Epidermal melanocyte (primary cell): ENCODE results near the gene SLC9A9.
"Not testable (repeated sequence)": the region's sequence is repeated elsewhere in the genome, so short reads cannot be mapped to it uniquely, and the experiment has no call there.

Experiments
- DNase-seq: peaks from one replicate; pipeline ENCODE4 v3.0.0; 2011; ENCODE audit warnings: low spot score; ENCODE audit not compliant: insufficient read length

Gene SLC9A9

GRCh38 chr3:143695333-143695732, 152.9 kb downstream of the SLC9A9 start:
- not testable (repeated sequence) for DNase-seq

DNA sequence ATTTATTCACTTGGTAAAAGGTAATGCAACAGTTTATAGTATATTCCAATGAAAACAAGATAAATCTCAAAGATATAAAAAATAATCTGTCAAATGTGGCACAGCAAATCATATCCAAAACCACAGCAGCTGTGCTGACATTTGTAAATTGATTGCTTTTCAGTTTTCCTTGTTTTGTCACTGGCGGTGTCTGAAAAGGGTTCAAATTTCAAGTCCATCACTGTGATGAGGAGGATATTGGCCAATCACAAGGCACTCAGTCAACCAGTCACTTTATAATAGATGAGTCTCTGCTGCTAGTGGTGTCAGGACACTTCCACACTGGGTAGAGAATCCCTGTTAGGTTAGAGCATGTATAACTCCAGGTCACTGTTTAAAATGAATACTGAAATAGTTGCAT, 154.8 kb downstream of the SLC9A9 start:
- DNase-seq, result no peak

- no peak for DNase-seq
These were observed 161.6 kb downstream of the SLC9A9 start for GRCh38 chr3:143686638-143687197.

- DNase-seq, result no peak
These were observed 162.8 kb downstream of the SLC9A9 start for GRCh38 chr3:143685491-143685890.

DNA sequence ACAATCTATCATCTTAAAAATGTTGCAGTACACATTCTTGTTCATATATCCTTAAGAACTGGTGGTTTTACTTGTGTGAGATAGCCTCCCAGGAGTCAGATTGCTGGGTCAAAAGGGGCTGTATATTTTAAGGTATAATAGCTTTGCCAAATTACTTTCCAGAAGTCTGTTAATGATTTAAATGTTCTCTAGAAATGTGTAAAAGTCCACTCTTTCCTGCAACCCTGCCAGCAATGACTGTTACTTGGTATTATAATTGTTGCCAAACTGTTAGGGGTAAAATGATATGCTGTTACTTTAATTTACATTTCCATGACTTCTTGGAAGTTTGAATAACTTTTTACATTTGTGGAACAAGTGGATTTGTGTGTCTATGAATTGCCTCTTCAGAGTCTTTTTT, 170.8 kb downstream of the SLC9A9 start:
- DNase-seq, result no peak

DNA sequence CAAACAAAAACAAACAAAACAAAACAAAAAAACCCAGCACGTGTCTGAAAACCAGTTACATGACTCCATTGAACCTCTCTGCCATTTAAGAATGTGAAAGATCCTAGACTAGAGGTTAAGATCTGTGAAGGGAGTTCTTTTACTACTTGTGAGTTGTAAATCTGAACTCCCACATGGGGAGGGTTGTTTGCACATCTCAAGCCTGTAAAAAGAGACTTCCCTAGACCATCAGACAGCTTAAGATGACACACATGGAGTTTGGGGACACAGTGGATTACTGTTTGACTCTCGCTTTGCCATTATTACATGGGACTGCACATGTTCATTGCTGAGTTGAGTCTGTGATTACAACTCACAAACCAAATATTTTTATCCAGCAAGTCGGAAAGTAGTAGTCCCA, 171.5 kb downstream of the SLC9A9 start:
- DNase-seq, result no peak

DNA sequence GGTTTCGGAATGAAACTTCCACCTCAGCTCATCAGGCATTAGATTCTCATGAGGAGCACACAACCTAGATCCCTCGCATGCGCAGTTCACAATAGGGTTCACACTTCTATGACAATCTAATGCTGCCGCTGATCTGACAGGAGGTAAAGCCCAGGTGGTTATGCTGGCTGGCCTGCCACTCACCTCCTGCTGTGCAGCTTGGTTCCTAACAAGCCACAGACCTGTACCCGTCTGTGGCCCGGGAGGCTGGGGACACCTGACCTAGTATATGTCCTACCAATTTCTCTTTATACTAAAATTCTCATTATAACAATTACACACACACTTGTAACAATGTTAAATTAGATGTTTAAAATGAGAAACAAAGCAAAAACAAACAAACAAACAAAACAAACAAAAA, 172.2 kb downstream of the SLC9A9 start:
- DNase-seq, result no peak

DNA sequence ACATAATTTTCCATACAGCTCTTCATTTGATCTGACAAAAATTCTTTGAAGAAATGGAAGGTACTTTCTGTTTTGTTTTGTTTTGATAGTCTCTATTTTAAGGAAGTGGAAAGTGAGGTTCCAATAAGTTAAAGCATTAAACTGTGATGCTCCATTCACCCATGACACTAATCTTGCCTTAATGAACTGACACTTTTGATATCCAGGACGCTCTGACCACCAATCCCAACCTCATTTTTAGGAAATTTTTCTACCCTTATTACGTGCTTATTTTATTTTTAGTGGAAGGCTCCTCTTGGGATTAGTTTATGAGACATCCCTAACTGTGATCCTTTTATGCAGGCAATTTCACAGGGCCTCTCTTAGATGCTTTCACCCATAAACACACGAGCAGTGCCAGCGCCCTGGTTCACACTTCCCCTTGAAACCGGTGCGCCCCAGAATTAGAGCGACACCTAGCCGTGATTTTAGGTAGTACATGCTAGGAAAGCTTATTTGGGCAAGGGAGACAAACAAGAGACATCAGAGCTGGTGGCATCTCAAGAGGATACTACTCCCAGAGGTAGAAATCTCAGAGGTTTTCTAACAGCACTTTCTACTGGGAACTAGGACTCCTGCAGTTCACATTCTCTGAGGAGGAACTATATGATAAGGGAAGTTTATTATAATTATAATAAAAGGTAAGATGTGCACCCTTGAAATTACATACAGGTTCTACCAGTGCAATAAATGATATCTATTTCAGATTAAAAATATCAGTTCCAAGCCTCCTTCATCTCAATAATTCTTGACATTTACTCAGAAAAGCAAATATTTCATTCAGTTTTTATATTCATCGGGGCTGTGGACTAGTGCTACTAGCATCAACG, 173.9 kb downstream of the SLC9A9 start:
- DNase-seq, result peak; percentile 68

- no peak for DNase-seq
These were observed 175.7 kb downstream of the SLC9A9 start for GRCh38 chr3:143672396-143673165.

DNA sequence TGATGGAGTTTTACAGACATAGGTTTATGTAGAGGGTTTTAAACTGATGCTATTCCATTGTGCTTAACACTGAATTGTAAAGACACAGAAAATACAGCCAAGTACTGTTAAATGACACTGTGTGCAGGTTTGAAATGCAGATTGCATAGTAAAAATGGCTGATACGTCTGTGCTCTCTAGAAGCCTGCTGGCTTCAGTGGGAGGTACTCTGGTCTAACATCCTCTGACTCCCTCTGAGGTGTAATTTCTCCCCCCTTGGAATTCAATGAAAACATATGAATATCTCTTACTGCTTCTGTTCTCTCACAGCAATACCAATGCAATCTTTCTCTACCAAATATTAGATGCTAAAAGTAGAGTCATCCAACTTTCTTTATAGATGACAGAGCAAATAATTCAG, 176.6 kb downstream of the SLC9A9 start:
- no peak for DNase-seq

DNA sequence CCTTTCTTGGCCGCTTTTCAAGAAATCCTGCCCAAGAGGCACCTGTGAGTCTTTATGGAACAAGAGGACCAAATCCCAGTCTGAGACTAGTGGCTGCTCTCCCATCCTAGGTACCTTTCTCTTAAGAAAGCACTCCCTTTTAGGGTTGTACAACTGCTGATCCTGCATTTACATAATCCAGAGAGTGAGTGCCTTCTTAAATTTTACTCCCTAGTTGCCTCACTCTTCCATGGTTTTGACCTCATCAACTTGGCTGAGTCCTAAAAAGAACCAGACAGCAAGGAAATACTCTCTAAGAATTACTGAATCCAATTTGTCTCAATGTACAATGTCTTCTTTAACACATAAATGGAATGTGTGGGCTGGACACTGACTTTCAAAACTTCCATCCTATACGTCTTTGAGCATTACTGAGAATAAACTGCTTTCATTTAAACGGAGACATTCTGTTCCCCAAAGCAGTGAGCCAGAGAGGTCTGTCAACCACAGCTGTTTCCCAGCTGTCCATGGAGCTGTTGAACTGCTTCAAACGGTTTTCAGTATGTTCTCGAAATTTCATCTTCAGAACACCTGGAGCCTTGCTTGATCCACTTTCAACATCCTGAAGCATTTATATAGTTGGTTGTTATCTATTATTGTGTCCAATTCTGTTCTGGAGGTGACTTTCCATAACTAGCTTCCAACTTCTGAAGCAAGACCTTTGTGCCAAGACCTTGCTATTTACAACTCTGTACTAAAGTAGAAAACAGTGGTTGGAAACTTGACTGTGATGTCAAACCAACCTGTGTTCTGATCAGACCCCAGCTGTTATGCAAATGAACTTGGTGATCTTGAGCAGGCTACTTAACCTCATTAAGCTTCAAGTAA, 179.1 kb downstream of the SLC9A9 start:
- no peak for DNase-seq

DNA sequence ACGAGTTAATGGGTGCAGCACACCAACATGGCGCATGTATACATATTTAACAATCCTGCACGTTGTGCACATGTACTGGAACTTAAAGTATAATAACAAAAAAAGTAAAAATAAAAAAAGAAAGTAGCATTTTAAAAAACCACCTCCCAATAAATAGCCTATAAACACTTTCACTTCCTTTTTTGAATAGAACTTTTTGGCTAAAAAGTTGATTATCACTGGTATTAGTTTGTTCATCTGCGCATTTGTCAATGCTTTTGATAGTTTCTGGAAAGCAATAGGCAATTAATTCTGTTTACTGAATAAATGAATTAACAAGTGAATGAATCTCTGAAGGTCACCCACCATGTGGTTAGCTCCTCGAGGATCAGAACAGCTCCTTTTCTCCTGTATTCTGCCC, 179.9 kb downstream of the SLC9A9 start:
- DNase-seq, result no peak

GRCh38 chr3:143661677-143662076, 186.6 kb downstream of the SLC9A9 start:
- no peak for DNase-seq

DNA sequence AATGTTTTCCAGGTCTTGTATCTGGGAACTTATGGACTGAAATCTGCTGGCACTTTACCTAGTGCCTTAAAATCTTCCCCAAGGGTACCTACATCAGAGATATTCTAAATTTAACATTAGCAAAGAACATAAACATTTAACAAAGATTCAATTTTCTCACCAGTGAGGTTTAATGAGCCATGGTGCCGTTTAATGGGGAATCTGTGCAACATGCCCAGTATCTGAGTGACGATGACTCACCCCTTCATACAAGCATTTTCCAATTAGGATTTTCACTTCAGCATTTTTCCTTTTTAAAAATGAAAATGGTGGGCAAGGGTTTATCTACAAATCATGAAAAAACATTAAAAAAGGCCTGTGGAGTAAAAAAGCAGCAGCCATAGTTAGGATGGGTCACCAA, 189.4 kb downstream of the SLC9A9 start:
- no peak for DNase-seq

- DNase-seq, result no peak
These were observed 190.2 kb downstream of the SLC9A9 start for GRCh38 chr3:143658116-143658515.

DNA sequence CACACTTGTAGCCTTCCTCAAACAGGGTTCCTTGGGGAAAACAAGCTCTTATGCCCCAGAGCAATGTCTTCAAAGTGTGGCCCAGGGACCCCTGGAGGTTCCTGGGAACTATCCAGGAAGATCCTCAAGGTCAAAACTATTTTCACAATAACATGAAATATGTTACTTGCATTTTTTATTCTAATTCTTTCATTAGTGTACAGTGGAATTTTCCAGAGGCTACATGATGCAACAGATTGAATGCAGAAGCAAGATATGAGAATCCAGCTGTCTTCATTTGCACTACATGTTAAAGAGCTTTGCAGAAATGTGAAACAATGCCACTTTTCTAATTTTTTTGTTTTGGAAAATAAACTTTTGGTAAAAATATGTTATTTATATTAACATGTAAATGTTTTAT, 190.9 kb downstream of the SLC9A9 start:
- no peak for DNase-seq

DNA sequence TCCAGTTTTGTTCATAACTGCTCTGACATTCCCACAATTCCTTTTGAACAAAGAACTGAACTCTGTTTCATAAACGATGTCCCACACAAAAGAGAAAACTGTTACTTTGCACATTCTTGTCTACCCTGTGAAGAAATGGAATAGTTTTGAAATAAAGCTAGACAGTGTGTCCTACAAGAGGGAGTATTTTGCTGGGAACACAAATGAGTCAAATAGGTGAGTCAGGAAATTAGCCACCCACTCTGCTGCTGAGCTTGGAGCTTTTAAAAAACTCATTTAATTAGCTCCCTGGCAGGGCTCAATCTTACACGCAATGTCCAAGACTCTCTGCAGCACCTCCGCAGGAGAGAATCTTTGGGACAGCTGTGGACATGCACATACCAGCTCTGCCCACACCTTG, 193.4 kb downstream of the SLC9A9 start:
- no peak for DNase-seq

DNA sequence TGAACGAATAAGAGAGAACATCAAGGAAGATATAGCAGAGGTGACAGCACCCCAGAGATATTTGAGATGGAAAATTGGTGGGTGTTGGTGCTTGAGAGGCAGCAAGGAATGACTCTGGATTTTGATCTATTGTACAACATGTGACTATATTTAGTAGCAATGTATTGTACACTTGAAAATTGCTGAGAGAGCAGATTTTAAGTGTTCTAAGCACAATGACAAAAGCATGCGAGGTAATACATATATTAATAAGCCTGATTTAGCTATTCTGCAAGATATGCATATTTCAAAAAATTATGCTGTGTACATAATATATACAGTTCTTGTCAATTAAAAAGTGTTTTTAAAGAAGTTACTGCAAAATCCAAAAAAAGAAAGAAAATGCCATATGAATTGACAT, 194.3 kb downstream of the SLC9A9 start:
- DNase-seq, result no peak

DNA sequence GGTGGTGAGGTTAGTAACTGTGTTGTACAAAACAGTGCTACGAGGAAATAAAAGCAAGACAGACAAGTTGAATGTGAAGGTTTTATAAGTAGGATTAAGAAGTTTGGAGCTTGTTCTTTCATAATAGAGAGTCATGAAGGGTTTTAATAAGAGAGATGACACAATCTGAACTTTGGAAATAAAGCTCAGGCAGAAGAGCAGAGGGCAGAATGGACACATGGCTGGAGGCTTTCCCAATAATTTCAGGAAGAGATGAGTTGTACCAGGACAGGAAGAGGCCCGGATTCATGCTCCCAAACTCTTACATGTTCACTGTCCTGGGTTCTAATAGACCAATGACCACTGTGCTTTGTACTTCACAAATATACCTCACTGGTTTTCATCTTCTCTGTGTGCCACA, 194.8 kb downstream of the SLC9A9 start:
- DNase-seq, result no peak

GRCh38 chr3:143652118-143652517, 196.2 kb downstream of the SLC9A9 start:
- DNase-seq, result no peak

GRCh38 chr3:143650827-143651226, 197.4 kb downstream of the SLC9A9 start:
- DNase-seq, result no peak
